HFF-Myc (cell line): ENCODE data around the gene MAP4K3.
"Not testable (repeated sequence)": the region's sequence is repeated elsewhere in the genome, so short reads cannot be mapped to it uniquely, and the experiment has no call there.

Experiments used
- DNase-seq: peaks from one replicate; pipeline ENCODE4 v3.0.0-alpha.2; 2011; ENCODE audit warnings: low read depth; ENCODE audit errors: extremely low read depth
- H3K4me3 ChIP-seq: replicated peaks from 2 replicates; pipeline ENCODE4 v1.5.1; 2011; ENCODE audit warnings: low read depth, mild to moderate bottlenecking, control low read depth, low read length
- TF ChIP-seq, protein P1 (sequence below): IDR thresholded peaks from 2 replicates; pipeline ENCODE4 v1.5.1; 2012; ENCODE audit warnings: mild to moderate bottlenecking, low read depth, low read length, control low read depth; ENCODE audit errors: missing control alignments

Gene MAP4K3

DNA sequence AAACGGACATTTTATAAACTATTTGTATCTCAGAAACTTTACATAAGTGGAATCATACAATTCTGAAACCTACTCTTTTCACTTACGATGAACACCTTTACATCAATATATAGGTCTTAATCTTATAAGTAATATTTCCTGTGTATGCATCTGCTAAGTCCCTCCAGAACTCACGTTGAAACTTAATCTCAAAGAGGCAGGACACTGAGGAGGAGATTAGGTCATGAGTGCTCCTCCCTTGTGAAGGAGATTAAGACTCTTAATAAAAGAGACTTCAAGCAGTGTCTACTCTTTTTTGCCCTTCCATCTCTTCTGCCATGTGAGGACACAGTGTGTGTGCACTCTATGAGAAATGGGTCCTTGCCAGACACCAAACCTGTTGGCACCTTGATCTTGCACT is 98.6 kb downstream of the MAP4K3 start:
- TF ChIP-seq, protein P1, sequence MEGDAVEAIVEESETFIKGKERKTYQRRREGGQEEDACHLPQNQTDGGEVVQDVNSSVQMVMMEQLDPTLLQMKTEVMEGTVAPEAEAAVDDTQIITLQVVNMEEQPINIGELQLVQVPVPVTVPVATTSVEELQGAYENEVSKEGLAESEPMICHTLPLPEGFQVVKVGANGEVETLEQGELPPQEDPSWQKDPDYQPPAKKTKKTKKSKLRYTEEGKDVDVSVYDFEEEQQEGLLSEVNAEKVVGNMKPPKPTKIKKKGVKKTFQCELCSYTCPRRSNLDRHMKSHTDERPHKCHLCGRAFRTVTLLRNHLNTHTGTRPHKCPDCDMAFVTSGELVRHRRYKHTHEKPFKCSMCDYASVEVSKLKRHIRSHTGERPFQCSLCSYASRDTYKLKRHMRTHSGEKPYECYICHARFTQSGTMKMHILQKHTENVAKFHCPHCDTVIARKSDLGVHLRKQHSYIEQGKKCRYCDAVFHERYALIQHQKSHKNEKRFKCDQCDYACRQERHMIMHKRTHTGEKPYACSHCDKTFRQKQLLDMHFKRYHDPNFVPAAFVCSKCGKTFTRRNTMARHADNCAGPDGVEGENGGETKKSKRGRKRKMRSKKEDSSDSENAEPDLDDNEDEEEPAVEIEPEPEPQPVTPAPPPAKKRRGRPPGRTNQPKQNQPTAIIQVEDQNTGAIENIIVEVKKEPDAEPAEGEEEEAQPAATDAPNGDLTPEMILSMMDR, result no peak
- DNase-seq, result no peak
- H3K4me3 ChIP-seq, result no peak overlapping the region

DNA sequence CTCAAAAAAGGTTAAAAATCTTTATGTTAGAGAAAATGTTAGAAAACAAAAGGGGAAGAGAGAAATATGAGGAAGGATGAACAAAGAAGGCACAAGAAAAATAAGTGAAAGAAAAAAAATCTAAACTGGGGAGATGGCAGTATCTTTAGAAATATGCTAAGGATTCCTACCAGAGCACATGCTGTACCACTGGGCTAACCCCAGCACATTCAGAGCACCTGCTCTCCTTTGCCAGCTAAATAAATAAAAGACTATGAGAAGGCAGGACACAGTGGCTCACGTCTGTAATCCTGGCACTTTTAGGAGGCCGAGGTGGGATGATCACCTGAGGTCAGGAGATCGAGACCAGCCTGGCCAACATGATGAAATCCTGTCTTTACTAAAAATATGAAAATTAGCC is 101.2 kb downstream of the MAP4K3 start:
- TF ChIP-seq, protein P1, result no peak
- no peak for DNase-seq

DNA sequence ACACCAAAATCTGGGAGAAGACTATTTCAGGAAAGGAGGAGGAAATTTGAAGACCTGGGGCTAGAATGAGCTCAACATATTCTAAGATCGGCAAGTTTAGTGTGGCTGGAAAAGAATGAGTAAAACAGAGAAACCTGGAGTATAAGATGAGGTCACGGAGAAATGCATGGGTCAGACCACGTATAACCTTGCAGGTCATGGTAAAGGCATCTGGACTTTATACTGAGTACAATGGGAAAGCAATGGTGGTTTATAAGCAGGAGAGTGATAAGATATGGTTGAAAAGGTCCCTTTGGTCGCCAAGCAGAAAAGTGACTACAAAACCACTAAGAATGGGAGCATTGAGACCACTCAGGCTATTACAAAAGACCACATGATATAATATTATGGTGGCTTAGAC is 102.1 kb downstream of the MAP4K3 start:
- TF ChIP-seq, protein P1, result no peak
- DNase-seq, result no peak
- no peak overlapping the region for H3K4me3 ChIP-seq

More for the DNA sequence above, 101.2 kb downstream of the MAP4K3 start:
- no peak overlapping the region for H3K4me3 ChIP-seq

DNA sequence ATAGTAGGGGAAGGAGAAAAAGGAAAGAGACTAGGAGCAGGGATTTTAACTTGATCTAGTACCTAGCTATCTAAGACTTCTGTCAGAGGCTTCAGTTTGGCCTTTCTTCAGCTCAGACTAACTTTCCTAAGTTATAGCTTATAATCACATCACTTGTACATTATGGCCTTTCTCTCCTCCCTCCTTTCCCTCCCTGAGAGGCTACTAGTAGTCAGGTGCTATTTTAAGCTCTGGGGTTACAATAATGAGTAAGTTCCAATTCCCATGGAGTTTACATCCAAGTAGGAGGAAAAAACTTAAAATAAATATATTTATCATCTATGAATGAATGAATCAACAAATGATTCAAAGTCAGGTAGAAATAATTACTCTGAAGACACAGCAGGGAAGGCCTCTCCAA is 102.6 kb downstream of the MAP4K3 start:
- TF ChIP-seq, protein P1, result no peak
- no peak for DNase-seq
- H3K4me3 ChIP-seq, result no peak overlapping the region

DNA sequence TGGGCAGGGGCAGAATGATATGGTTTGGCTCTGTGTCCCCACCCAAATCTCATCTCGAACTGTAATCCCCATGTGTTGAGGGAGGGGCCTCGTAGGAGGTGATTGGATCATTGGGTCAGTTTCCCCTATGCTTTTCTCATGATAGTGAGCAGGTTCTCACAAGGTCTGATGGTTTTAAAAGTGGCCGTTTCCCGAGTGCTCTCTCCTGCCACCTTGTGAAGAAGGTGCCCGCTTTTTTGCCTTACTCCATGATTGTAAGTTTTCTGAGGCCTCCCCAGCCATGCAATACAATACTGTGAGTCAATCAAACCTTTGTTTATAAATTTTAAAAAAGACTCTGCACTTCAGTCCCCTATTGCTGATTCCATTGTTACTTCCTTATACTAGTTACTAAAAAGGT is 110.4 kb downstream of the MAP4K3 start:
- H3K4me3 ChIP-seq, result no peak overlapping the region
- TF ChIP-seq, protein P1, result no peak
- no peak for DNase-seq

DNA sequence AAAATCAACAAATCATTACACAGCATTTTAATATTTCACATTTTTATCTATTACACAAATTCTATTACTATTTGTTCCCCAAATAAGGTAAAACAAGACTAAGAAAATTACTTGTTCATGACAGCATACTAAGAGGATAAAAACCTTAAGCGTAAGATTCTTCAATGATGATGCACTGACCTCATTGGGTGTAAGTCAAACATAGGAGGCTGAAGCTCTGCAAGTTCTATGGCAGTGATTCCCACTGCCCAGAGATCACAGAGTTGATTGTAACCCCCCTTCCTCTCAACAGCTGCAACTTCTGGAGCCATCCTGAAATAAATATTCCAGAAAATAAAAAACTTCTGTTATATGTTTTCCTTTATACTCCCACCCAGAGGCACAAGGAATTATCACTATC is 111.1 kb downstream of the MAP4K3 start:
- TF ChIP-seq, protein P1, result no peak
- no peak overlapping the region for H3K4me3 ChIP-seq
- no peak for DNase-seq

DNA sequence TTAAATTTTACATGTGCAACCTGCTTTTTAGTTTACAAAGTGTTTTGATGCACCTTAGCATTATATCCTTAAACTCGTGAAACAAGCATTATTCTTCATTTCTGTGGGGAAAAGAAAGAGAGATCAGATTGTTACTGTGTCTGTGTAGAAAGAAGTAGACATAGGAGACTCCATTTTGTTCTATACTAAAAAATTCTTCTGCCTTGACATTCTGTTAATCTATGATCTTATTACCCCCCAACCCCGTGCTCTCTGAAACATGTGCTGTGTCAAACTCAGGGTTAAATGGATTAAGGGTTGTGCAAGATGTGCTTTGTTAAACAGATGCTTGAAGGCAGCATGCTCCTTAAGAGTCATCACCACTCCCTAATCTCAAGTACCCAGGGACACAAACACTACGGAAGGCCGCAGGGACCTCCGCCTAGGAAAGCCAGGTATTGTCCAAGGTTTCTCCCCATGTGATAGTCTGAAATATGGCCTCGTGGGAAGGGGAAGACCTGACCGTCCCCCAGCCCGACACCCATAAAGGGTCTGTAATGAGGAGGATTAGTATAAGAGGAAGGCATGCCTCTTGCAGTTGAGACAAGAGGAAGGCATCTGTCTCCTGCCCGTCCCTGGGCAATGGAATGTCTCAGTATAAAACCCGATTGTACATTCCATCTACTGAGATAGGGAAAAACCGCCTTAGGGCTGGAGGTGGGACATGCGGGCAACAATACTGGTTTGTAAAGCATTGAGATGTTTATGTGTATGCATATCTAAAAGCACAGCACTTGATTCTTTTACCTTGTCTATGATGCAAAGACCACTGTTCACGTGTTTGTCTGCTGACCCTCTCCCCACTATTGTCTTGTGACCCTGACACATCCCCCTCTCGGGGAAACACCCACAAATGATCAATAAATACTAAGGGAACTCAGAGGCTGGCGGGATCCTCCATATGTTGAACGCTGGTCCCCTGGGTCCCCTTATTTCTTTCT is 115.7 kb downstream of the MAP4K3 start:
- not testable (repeated sequence) for H3K4me3 ChIP-seq, DNase-seq
